ENCODE data around the gene SCAMP5.

DNA sequence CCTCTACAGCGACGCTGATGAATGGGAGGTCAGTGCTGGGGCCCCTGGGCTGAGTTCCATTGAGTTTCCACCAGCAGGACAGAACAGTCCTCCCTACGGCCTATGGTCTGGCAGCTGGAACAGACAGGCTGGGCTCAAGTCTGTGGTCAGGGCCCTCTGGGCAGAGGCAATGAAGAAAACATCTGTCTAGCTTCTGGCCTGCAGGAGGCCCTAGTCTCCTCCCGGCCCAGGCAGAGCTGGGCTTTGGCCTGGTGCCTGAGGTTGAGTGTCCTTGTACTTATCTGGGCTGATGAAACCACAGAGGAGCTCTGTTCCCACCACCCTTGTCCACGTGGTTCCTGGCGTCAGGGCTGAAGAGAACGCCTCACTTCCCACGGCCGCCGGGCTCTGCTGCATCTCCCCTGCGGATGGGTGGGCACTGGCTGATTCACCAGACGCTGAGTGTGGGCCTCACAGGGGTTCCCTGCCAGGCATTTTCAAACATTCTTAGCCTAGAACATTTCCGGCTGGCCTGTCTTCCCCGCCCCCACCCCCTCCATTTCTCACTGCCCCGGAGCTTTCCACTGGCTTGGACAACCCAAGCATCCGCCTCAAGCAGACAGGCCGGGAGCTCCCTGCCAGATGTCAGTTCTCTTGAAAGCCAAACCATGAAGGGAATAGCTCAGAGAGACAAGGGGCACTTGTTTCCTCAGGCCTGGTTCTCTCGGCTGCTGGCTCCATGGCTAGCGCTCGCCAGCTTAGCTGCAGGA is 48.3 kb downstream of the SCAMP5 start:
- peak; percentile 30 to 66 for TF ChIP-seq CTCF (conservative IDR thresholded peaks at IDR 0.05 in 1 of 2, IDR thresholded peaks at IDR 0.05 in 1 of 2; ENCODE audit: extremely low read depth in 1 of 2, insufficient read depth in 1 of 2, low read depth in 1 of 2, low read length in 2 of 2)
- no peak for TF ChIP-seq EZH2 (IDR thresholded peaks at IDR 0.05; ENCODE audit: borderline replicate concordance, low read length)
